IPS DF 6.9 (cell line): ENCODE measurements around the gene METTL21C.

ENCODE experiments used
- DNase-seq: peaks from one replicate; pipeline ENCODE4 v3.0.0-alpha.2; 2013; ENCODE audit warnings: low read depth, low spot score
- H3K27ac ChIP-seq: one replicate; pipeline ENCODE4 v1.5.1; 2013; ENCODE audit warnings: low read length, control low read depth
- H3K27me3 ChIP-seq: 2 replicates; pipeline ENCODE4 v1.6.1; 2013; ENCODE audit warnings: mild to moderate bottlenecking, low read length; ENCODE audit not compliant: control insufficient read depth, insufficient read depth
- H3K36me3 ChIP-seq: 2 replicates; pipeline ENCODE4 v1.6.1; 2013; ENCODE audit warnings: low read length; ENCODE audit not compliant: control insufficient read depth, insufficient read depth
- H3K4me1 ChIP-seq: 2 replicates; pipeline ENCODE4 v1.6.1; 2013; ENCODE audit warnings: low read length; ENCODE audit not compliant: control insufficient read depth, insufficient read depth
- H3K4me3 ChIP-seq: 2 replicates; pipeline ENCODE4 v1.5.1; 2013; ENCODE audit warnings: mild to moderate bottlenecking, low read length
- H3K9me3 ChIP-seq: 2 replicates; pipeline ENCODE4 v1.6.1; 2013; ENCODE audit warnings: low read length, inconsistent platforms; ENCODE audit not compliant: control insufficient read depth, insufficient read depth
- WGBS: extraction: QIAGEN DNeasy Blood & Tissue Kit; methylation state at CpG from one replicate; pipeline ENCODE4 v1.1.7; 2013; ENCODE audit warnings: mixed read lengths, missing lambda C conversion rate; ENCODE audit not compliant: insufficient read length, insufficient coverage; 5-methylcytosine and 5-hydroxymethylcytosine counted together

Gene METTL21C

DNA sequence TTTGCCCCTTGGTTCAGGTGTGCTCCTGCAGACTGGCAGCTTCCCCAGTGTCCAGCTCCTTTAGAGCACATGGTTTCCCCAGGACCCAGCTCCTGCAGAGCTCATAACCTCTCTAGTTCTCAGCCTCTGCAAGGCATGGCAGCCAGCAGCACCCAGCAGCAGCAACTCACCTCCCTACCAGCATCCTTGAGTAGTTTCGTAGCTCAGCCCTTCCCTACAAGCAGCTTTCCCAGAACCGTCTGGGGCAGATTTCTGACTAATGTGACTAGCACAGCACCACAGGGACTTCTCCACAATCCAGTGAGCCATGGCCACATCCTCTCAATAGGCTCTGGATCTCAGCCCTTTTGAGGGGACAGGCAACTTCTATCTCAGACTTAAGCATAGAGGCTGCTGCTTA, 14.1 kb upstream of the METTL21C start:
- Histone ChIP-seq H3K27ac (no peak overlapping the region), H3K27me3 (no peaks in the 10 kb centered on the region), H3K4me1 (no peaks in the 10 kb centered on the region), H3K36me3 (no peaks in the 10 kb centered on the region), H3K9me3 (no peaks in the 10 kb centered on the region), H3K4me3 (no peak overlapping the region)
- WGBS, result no CpG with 5 or more reads among the region's 2 CpGs
- no peak for DNase-seq

- no peak for DNase-seq
- Histone ChIP-seq H3K4me3 (no peak overlapping the region), H3K9me3 (no peaks in the 10 kb centered on the region), H3K27ac (no peak overlapping the region), H3K36me3 (no peaks in the 10 kb centered on the region), H3K4me1 (no peaks in the 10 kb centered on the region), H3K27me3 (no peaks in the 10 kb centered on the region)
- WGBS, result no CpG with 5 or more reads among the region's 2 CpGs
These were observed 13.4 kb upstream of the METTL21C start for GRCh38 chr13:102708211-102708610.

GRCh38 chr13:102707467-102707866, 12.6 kb upstream of the METTL21C start:
- DNase-seq, result no peak
- Histone ChIP-seq H3K27me3 (no peaks in the 10 kb centered on the region), H3K36me3 (no peaks in the 10 kb centered on the region), H3K4me3 (no peak overlapping the region), H3K9me3 (no peaks in the 10 kb centered on the region), H3K4me1 (no peaks in the 10 kb centered on the region), H3K27ac (no peak overlapping the region)
- WGBS, result no CpG with 5 or more reads among the region's 4 CpGs

DNA sequence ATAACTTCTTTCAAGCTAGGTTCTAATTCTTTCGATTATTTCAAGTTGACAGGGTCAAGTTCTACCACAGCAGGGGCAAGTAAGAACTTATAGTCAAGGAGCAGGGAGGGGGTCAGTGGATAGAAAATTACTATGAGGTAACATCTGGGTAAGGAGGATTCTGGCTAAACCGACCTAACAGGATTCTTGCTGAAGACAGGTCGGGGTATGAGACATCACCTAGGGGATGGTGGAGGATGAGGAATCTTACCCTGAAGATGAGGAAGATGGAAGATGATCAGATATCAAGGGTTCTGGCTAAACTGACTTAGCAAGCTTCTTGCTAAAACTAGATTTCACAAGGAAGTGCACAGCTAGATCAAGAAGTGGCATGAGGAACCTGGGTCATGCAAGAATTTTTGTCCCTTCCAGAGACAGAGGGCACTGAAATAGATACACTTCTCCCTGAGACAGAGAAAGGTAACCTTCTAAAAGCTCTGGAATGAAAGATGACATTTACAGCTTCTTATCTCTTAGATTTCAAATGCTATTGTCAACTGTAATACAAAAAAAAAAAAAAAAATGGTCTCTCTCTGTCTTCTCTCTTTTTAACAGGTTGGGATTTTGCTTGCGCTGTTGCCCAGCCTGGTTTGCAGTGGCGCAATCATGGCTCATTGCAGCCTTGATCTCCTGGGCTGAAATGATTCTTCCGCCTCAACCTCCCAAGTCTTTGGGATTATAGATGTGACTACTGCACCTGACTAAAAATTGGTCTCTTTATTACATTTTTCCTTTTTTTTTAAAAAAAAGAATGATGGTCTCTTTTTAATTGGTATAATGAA, 9.6 kb upstream of the METTL21C start:
- H3K9me3 ChIP-seq, result no peaks in the 10 kb centered on the region
- H3K36me3 ChIP-seq, result no peaks in the 10 kb centered on the region
- no peak overlapping the region for H3K27ac ChIP-seq
- no peak for DNase-seq
- H3K4me1 ChIP-seq, result peaks cover 2% of the 10 kb centered on the region; the same call in 1 of the 2 replicates
- WGBS, result no CpG with 5 or more reads among the region's 6 CpGs
- no peak overlapping the region for H3K4me3 ChIP-seq
- no peaks in the 10 kb centered on the region for H3K27me3 ChIP-seq

- DNase-seq, result no peak
- no peaks in the 10 kb centered on the region for H3K9me3 ChIP-seq
- H3K27ac ChIP-seq, result no peak overlapping the region
- H3K27me3 ChIP-seq, result no peaks in the 10 kb centered on the region
- H3K4me1 ChIP-seq, result peaks cover 2% of the 10 kb centered on the region; the same call in 1 of the 2 replicates
- no peak overlapping the region for H3K4me3 ChIP-seq
- H3K36me3 ChIP-seq, result no peaks in the 10 kb centered on the region
These were observed 8.8 kb upstream of the METTL21C start for GRCh38 chr13:102703726-102704035.

DNA sequence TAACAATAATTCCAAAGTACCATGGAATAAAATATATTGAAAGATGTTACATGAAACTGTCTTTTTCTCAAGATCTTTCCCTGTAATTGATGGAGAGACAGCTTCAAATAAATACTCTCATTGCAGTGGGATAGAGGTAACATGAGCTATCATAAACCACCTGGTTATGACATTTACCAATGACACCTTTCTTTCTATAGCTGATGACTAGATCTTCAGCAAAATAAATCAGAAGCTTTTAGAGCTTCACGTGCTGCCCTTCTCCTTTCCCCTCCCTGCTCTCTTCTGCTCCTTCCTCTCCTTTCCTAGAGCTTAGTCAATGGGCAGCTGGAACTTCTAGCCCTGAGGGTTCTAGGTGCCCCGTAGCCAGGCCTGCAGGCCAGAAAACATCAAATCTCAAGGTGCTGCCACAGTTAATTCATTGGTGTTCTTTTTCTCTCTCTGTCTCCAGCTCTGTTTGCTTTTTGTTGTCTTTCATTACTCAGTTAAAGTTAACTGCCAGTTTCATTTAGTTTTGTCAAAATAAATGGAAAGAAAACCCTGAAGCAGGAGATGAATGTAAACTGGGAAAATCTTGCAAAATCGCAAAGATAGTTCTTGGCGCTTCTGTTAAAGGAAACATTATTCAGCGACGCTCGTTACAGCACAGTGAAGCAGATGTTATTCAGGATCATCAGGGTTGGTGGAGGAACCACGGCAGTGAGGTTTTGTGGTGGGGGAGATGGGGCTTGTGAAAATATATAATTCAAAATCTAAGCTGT, 8.3 kb upstream of the METTL21C start:
- Histone ChIP-seq H3K9me3 (no peaks in the 10 kb centered on the region), H3K36me3 (no peaks in the 10 kb centered on the region), H3K4me3 (no peak overlapping the region), H3K4me1 (peaks cover 2% of the 10 kb centered on the region; the same call in 1 of the 2 replicates), H3K27me3 (no peaks in the 10 kb centered on the region), H3K27ac (no peak overlapping the region)
- DNase-seq, result no peak
- no CpG with 5 or more reads among the region's 8 CpGs for WGBS

GRCh38 chr13:102701331-102701730, 6.5 kb upstream of the METTL21C start:
- no peaks in the 10 kb centered on the region for H3K36me3 ChIP-seq
- no peak for DNase-seq
- WGBS, result no CpG with 5 or more reads among the region's 5 CpGs
- H3K27me3 ChIP-seq, result no peaks in the 10 kb centered on the region
- H3K9me3 ChIP-seq, result no peaks in the 10 kb centered on the region
- H3K4me1 ChIP-seq, result peaks cover 2% of the 10 kb centered on the region; the same call in 1 of the 2 replicates
- no peak overlapping the region for H3K4me3 ChIP-seq
- H3K27ac ChIP-seq, result no peak overlapping the region

- WGBS, result no CpG with 5 or more reads among the region's 14 CpGs
- DNase-seq, result no peak
- Histone ChIP-seq H3K9me3 (no peaks in the 10 kb centered on the region), H3K27ac (no peak overlapping the region), H3K36me3 (no peaks in the 10 kb centered on the region), H3K4me1 (peaks cover 2% of the 10 kb centered on the region; the same call in 1 of the 2 replicates), H3K4me3 (no peak overlapping the region), H3K27me3 (no peaks in the 10 kb centered on the region)
These were observed 5.5 kb upstream of the METTL21C start for GRCh38 chr13:102700088-102701031.

DNA sequence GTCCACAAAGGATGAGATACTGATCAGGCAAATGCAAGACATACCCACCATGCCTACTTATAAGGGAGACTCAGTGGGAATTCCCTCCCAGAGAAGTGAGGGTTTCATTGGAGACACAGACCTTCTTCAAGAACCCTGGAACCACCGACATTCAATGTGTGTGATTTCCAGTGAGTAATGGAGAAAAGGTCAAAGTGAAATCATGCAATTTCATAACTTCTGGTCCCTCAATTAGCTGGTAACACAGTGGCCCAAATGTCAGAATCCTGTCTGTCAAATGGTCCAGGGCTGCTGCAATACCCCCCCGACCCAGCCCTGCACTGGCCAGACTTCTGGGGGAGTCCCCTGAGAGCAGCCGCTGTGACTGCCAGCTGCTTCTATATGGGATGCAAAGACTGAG, 4.7 kb upstream of the METTL21C start:
- DNase-seq, result no peak
- no CpG with 5 or more reads among the region's 3 CpGs for WGBS
- no peaks in the 10 kb centered on the region for H3K36me3 ChIP-seq

DNA sequence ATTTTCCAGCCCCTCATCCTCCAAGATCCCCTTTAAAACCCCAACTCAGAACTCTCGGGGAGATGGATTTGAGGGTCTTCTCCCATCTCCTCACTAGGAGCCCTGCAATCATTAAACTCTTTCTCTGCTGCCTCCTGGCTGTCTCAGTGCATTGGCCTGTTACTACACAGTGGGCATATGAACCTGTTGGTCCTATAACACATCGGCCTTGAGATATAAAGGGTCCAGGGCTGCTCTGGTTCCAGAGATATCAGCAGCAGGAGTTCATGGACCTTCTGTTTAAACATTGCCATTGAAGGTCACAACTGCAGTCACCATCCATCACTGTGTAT, 3.8 kb upstream of the METTL21C start:
- H3K4me3 ChIP-seq, result no peak overlapping the region
- peaks cover 2% of the 10 kb centered on the region; the same call in 1 of the 2 replicates for H3K4me1 ChIP-seq
- WGBS, result no CpG with 5 or more reads among the region's 2 CpGs
- H3K9me3 ChIP-seq, result no peaks in the 10 kb centered on the region
- no peaks in the 10 kb centered on the region for H3K36me3 ChIP-seq
- DNase-seq, result no peak
- H3K27ac ChIP-seq, result no peak overlapping the region
- H3K27me3 ChIP-seq, result no peaks in the 10 kb centered on the region

More for the DNA sequence above, 4.7 kb upstream of the METTL21C start:
- peaks cover 2% of the 10 kb centered on the region; the same call in 1 of the 2 replicates for H3K4me1 ChIP-seq
- H3K27ac ChIP-seq, result no peak overlapping the region
- no peak overlapping the region for H3K4me3 ChIP-seq
- H3K9me3 ChIP-seq, result no peaks in the 10 kb centered on the region
- H3K27me3 ChIP-seq, result no peaks in the 10 kb centered on the region
